Kidney (tissue), 14 donors: ENCODE measurements around the gene PEAK3. TPM values are rescaled to one million over a fixed set of nuclear protein-coding genes. Genes with fewer than 3 reads are reported as not detected.

ENCODE experiments used
- DNase-seq, 5 donors: peaks; one replicate each; pipeline ENCODE4 v3.0.0-alpha.2; 2013 to 2020
- FAIRE-seq: peaks from 2 replicates; lab custom pipeline; 2012; peaks lifted over from hg19 to GRCh38; lab: Jason Lieb, UNC
- H3K27ac ChIP-seq, 2 donors: one replicate each; pipeline ENCODE4 v1.7.0; 2013; ENCODE audit warnings: low read depth in 2 of 2, low read length in 2 of 2, inconsistent platforms in 1 of 2
- H3K27me3 ChIP-seq: one replicate; pipeline ENCODE4 v1.7.1; 2013; ENCODE audit warnings: low read length, inconsistent platforms; ENCODE audit not compliant: control insufficient read depth, insufficient read depth
- H3K36me3 ChIP-seq, 3 donors: one replicate each; pipeline versions ENCODE4 v1.7.0 to v1.7.1; 2013; ENCODE audit warnings: low read length in 3 of 3, control low read depth in 1 of 3, inconsistent platforms in 1 of 3; ENCODE audit not compliant: insufficient read depth in 3 of 3, control insufficient read depth in 2 of 3
- H3K4me1 ChIP-seq, 3 donors: one replicate each; pipeline versions ENCODE4 v1.7.0 to v1.7.1; 2013; ENCODE audit warnings: low read length in 3 of 3, inconsistent platforms in 1 of 3, low read depth in 1 of 3; ENCODE audit not compliant: control insufficient read depth in 2 of 3, insufficient read depth in 2 of 3
- H3K4me3 ChIP-seq, 3 donors: one replicate each; pipeline versions ENCODE4 v1.7.0 to v1.8.1; 2013; ENCODE audit warnings: low read length in 3 of 3, control low read depth in 1 of 3, inconsistent platforms in 1 of 3
- H3K9ac ChIP-seq, 3 donors: one replicate each; pipeline versions ENCODE4 v1.7.0 to v1.7.1; 2013; ENCODE audit warnings: low read length in 3 of 3, control low read depth in 1 of 3, inconsistent platforms in 1 of 3
- H3K9me3 ChIP-seq, 3 donors: one replicate each; pipeline versions ENCODE4 v1.7.0 to v1.7.1; 2013; ENCODE audit warnings: low read length in 3 of 3, control low read depth in 1 of 3, inconsistent platforms in 1 of 3; ENCODE audit not compliant: control insufficient read depth in 2 of 3, insufficient read depth in 1 of 3
- intact Hi-C: fragments of 100-400 bp; cut with DNase I; formaldehyde crosslinking; loops from one replicate; pipeline ENCODE4 v1.11.1; 2022
- polyA plus RNA-seq: library from polyadenylated mRNA; stranded (reverse); fragments of 350-450 nt; fragmentation: Illumina TruSeq; extraction: RNeasy Lipid Tissue Mini Kit (QIAGEN cat#74804); gene quantifications from one replicate; pipeline ENCODE4 v1.2.3, GENCODE V29; 2014; ENCODE audit warnings: low read depth, low replicate concordance; ENCODE audit not compliant: insufficient read depth
- total RNA-seq: library from RNA; stranded (reverse); fragmentation: NEBNext Ultra II Directional; extraction: Animal tissue kit (Norgen Biotek cat#: 25700); gene quantifications from one replicate; pipeline ENCODE4 v1.2.1, GENCODE V29; 2021
- TF ChIP-seq, protein P1 (sequence below): IDR thresholded peaks from 3 replicates; pipeline ENCODE4 v1.5.1; 2012; ENCODE audit warnings: mild to moderate bottlenecking, moderate library complexity, borderline replicate concordance; ENCODE audit not compliant: insufficient read depth; ENCODE audit errors: extremely low read depth
- donor health status: control.
- donor health status: control.
- donor health status: control.
- donor health status: control.
- donor health status: control.
- donor health status: DM: yes; HTN: yes; CAD: no.
- donor health status: Normal renal cell carcinoma (clear cell type).

The PEAK3 gene
- total and polyA plus RNA-seq, 2 donors from 2014 or later, result 2.1 TPM; not detected in 1

DNA sequence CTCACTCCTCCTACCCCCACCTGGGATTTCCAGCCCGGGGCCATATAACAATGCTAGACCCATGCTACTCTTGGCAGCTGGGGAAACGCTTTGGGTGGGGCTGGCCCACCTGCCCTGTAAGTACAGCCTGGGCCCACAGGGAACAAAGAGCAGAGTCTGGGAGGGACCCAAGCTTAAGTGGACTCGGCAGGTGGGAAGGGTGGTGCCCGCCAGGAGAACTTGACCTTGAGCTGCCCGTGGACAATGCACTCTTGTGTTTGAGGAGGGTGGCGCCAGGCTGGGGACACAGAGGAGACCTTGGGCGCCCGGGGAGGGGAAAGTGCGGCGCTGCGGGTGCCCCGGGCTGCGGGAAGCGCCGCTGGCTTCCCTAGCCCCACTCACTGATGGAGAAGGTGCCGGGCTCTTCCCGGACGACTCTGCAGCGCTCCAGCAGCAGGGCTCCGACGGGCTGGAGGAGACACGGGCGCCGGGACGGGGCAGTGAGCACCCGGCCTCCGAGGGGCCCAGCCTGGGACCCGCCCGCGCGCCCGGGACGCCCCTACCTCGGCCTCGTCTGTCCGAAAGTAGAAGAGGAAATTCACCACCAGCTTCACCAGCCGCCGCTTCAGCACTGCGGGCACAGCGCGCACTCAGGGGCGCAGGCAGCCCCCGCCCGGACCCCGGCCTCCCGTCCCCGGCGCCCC lies 46.5 kb downstream of the PEAK3 start:
- no peak for FAIRE-seq
- Histone ChIP-seq H3K27me3 (no peaks in the 10 kb centered on the region), H3K4me1 (peaks cover 2 to 35% (median 16%) of the 10 kb centered on the region in 3 donors), H3K4me3 (peak overlapping the region; percentile 40 to 79 (median 46)), H3K9me3 (no peaks in the 10 kb centered on the region), H3K36me3 (peaks cover 0 to 3% (median 0%) of the 10 kb centered on the region in 3 donors), H3K27ac (peak overlapping the region; percentile 100), H3K9ac (peak overlapping the region; percentile 15 to 66 (median 52))
- TF ChIP-seq, protein P1, sequence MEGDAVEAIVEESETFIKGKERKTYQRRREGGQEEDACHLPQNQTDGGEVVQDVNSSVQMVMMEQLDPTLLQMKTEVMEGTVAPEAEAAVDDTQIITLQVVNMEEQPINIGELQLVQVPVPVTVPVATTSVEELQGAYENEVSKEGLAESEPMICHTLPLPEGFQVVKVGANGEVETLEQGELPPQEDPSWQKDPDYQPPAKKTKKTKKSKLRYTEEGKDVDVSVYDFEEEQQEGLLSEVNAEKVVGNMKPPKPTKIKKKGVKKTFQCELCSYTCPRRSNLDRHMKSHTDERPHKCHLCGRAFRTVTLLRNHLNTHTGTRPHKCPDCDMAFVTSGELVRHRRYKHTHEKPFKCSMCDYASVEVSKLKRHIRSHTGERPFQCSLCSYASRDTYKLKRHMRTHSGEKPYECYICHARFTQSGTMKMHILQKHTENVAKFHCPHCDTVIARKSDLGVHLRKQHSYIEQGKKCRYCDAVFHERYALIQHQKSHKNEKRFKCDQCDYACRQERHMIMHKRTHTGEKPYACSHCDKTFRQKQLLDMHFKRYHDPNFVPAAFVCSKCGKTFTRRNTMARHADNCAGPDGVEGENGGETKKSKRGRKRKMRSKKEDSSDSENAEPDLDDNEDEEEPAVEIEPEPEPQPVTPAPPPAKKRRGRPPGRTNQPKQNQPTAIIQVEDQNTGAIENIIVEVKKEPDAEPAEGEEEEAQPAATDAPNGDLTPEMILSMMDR, result no peak
- intact Hi-C loops, result no loop called here
- peak in 1 of 5 donors; percentile 46 for DNase-seq

DNA sequence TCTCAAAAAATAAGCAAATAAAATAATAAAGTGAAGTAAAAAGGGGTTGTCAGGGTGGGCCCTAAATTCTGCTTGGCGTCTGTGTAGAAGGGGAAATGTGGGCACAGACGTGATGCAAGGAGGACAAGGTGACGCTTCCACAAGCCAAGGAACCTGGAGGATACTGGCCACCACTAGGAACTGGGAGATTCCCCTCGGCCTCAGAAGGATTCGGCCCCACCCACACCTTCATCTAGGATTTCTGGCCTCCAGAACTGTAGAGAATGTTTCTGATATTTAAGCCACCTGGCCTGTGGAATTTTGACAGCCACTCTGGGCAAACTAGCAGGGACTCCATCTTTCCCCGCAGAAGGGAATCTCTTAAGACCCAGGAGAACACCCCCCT lies 47.0 kb downstream of the PEAK3 start:
- TF ChIP-seq, protein P1, result no peak
- no peak for DNase-seq
- Histone ChIP-seq H3K9me3 (no peaks in the 10 kb centered on the region), H3K4me3 (peak overlapping the region; percentile 40 to 79 (median 46)), H3K36me3 (peaks cover 0 to 3% (median 0%) of the 10 kb centered on the region in 3 donors), H3K9ac (peak overlapping the region in 2 of 3 donors; percentile 52 to 66), H3K4me1 (peaks cover 2 to 30% (median 12%) of the 10 kb centered on the region in 3 donors), H3K27me3 (no peaks in the 10 kb centered on the region), H3K27ac (peak overlapping the region; percentile 100)
- intact Hi-C loops, result no loop called here
- FAIRE-seq, result no peak

DNA sequence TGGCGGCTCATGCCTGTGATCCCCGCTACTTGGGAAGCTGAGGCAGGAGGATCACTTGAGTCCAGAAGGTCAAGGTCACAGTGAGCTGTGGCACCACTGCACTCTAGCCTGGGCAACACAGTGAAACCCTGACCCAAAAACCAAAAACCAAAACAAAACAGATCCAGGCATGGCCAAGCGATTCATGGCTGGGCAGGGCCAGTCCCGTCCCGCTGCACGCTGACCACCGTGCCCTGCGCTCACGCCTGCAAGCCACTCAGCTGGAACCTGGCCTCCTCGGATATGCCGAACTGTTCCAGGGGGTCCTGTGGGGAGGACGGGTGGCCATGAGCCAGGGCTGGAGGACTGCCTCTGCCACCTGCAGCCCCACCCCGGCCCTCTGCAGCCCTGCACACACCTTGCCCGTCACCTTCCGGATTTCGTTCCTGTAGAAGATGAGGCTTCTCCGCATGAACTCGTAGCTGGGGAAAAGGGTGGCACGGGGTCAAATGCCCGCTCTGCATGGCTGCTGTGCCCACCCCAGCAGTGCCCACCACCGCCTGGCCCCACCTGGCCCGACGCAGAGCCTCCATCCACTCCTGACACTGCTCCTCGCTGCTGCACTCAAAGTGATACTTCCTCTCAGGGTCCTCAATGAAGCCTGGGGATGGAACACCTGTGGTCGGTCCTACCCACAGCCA lies 48.2 kb downstream of the PEAK3 start:
- Histone ChIP-seq H3K9ac (peak overlapping the region in 1 of 3 donors; percentile 34), H3K36me3 (peaks cover 0 to 5% (median 3%) of the 10 kb centered on the region in 3 donors), H3K27ac (no peak overlapping the region), H3K4me1 (peaks cover 2 to 33% (median 3%) of the 10 kb centered on the region in 3 donors), H3K27me3 (no peaks in the 10 kb centered on the region), H3K4me3 (no peak overlapping the region), H3K9me3 (no peaks in the 10 kb centered on the region)
- DNase-seq, result no peak
- TF ChIP-seq, protein P1, result no peak
- intact Hi-C loops, result no loop called here
- FAIRE-seq, result no peak
